ENCODE measurements around the gene AIPL1.
"Not testable (repeated sequence)": the region's sequence is repeated elsewhere in the genome, so short reads cannot be mapped to it uniquely, and the experiment has no call there.

AIPL1 gene

GRCh38 chr17:6435051-6435450, at the start of gene AIPL1:
Gene AIPL1 (minus strand): TSS chr17:6435121. CDS start chr17:6435104, 17 bp downstream.
- no peak for ATAC-seq
- TF ChIP-seq CSRNP3 (CRISPR knock-in tag; IDR thresholded peaks at IDR 0.05): no peak
- no peak for TF ChIP-seq ZNF565 (CRISPR knock-in tag; conservative IDR thresholded peaks at IDR 0.05; ENCODE audit: low read depth)
- no peak for TF ChIP-seq CREB5 (CRISPR knock-in tag; IDR thresholded peaks at IDR 0.05; ENCODE audit: low read depth)
- TF ChIP-seq BACH2 (CRISPR knock-in tag; IDR thresholded peaks at IDR 0.05; ENCODE audit: borderline replicate concordance): no peak
- TF ChIP-seq TOX (CRISPR knock-in tag; IDR thresholded peaks at IDR 0.05; ENCODE audit: borderline replicate concordance): no peak
- TF ChIP-seq SNAI2 (CRISPR knock-in tag; IDR thresholded peaks at IDR 0.05): no peak
- no peak for TF ChIP-seq PPARA (CRISPR knock-in tag; IDR thresholded peaks at IDR 0.05; ENCODE audit: borderline replicate concordance)
- no peak for TF ChIP-seq ZC3H10 (CRISPR knock-in tag; IDR thresholded peaks at IDR 0.05)
- TF ChIP-seq OSR1 (CRISPR knock-in tag; IDR thresholded peaks at IDR 0.05): no peak
- TF ChIP-seq PATZ1 (CRISPR knock-in tag; IDR thresholded peaks at IDR 0.05; ENCODE audit: borderline replicate concordance): no peak
- no peak for TF ChIP-seq ZNF70 (CRISPR knock-in tag; IDR thresholded peaks at IDR 0.05)
- TF ChIP-seq ESRRG (CRISPR knock-in tag; IDR thresholded peaks at IDR 0.05): no peak
- TF ChIP-seq ZFP3 (CRISPR knock-in tag; IDR thresholded peaks at IDR 0.05): no peak
- TF ChIP-seq POU6F1 (CRISPR knock-in tag; IDR thresholded peaks at IDR 0.05; ENCODE audit: borderline replicate concordance, low read depth): no peak
- TF ChIP-seq GLIS3 (CRISPR knock-in tag; IDR thresholded peaks at IDR 0.05): no peak
- no peak for TF ChIP-seq ZFP30 (CRISPR knock-in tag; IDR thresholded peaks at IDR 0.05)
- no peak for TF ChIP-seq CSDC2 (CRISPR knock-in tag; IDR thresholded peaks at IDR 0.05)
- TF ChIP-seq ARNTL (CRISPR knock-in tag; IDR thresholded peaks at IDR 0.05; ENCODE audit: borderline replicate concordance, low read depth): no peak
- TF ChIP-seq RARB (CRISPR knock-in tag; IDR thresholded peaks at IDR 0.05): no peak

- TF ChIP-seq ZNF565 (CRISPR knock-in tag; conservative IDR thresholded peaks at IDR 0.05; ENCODE audit: low read depth): no peak
- no peak for TF ChIP-seq RARB (CRISPR knock-in tag; IDR thresholded peaks at IDR 0.05)
- no peak for TF ChIP-seq SNAI2 (CRISPR knock-in tag; IDR thresholded peaks at IDR 0.05)
- TF ChIP-seq CSRNP3 (CRISPR knock-in tag; IDR thresholded peaks at IDR 0.05): no peak
- no peak for TF ChIP-seq TOX (CRISPR knock-in tag; IDR thresholded peaks at IDR 0.05; ENCODE audit: borderline replicate concordance)
- TF ChIP-seq ZNF8 (CRISPR knock-in tag; IDR thresholded peaks at IDR 0.05): no peak
- TF ChIP-seq TSHZ2 (CRISPR knock-in tag; IDR thresholded peaks at IDR 0.05): no peak
- TF ChIP-seq ZFP3 (CRISPR knock-in tag; IDR thresholded peaks at IDR 0.05): no peak
- no peak for TF ChIP-seq ZFP30 (CRISPR knock-in tag; IDR thresholded peaks at IDR 0.05)
- no peak for TF ChIP-seq ZNF70 (CRISPR knock-in tag; IDR thresholded peaks at IDR 0.05)
- TF ChIP-seq CSDC2 (CRISPR knock-in tag; IDR thresholded peaks at IDR 0.05): no peak
- TF ChIP-seq POU6F1 (CRISPR knock-in tag; IDR thresholded peaks at IDR 0.05; ENCODE audit: borderline replicate concordance, low read depth): no peak
- no peak for TF ChIP-seq CREB5 (CRISPR knock-in tag; IDR thresholded peaks at IDR 0.05; ENCODE audit: low read depth)
- no peak for TF ChIP-seq PPARA (CRISPR knock-in tag; IDR thresholded peaks at IDR 0.05; ENCODE audit: borderline replicate concordance)
- TF ChIP-seq ESRRG (CRISPR knock-in tag; IDR thresholded peaks at IDR 0.05): no peak
- TF ChIP-seq BACH2 (CRISPR knock-in tag; IDR thresholded peaks at IDR 0.05; ENCODE audit: borderline replicate concordance): no peak
- no peak for TF ChIP-seq ISL1 (CRISPR knock-in tag; IDR thresholded peaks at IDR 0.05)
These were observed 48.6 kb upstream of the AIPL1 start for GRCh38 chr17:6483507-6483906.

GRCh38 chr17:6482796-6483195, 47.9 kb upstream of the AIPL1 start:
- not testable (repeated sequence) for ATAC-seq

More at GRCh38 chr17:6483507-6483906, 48.6 kb upstream of the AIPL1 start:
- ATAC-seq: no peak
